SK-MEL-5 (cell line): ENCODE measurements around the gene CHN2. TPM values are rescaled to one million over a fixed set of nuclear protein-coding genes. Genes with fewer than 3 reads are reported as not detected.

ENCODE experiments used
- DNase-seq: peaks from one replicate; pipeline ENCODE4 v3.0.0-alpha.2; 2016; ENCODE audit warnings: low read depth, low spot score
- in situ Hi-C: cut with HindIII; loops from 2 replicates; pipeline ENCODE4 v1.10.0; 2016; ENCODE audit warnings: low sequenced_read_pairs, high pct_unique_total_duplicates, low pct_unique_long_range_greater_than_20kb
- total RNA-seq: library from RNA; depleted of rRNA; stranded (reverse); fragments of >200 nt; shearing (Covaris generic); gene quantifications from 2 replicates; pipeline ENCODE4 v1.2.3, GENCODE V29; 2014

Gene CHN2
- total RNA-seq, 1 experiment from 2014 or later, result 39.5 TPM

GRCh38 chr7:29375641-29376562, 181.3 kb downstream of the CHN2 start:
- peak; percentile 13 for DNase-seq
- in situ Hi-C loops, result no loop called here

GRCh38 chr7:29377718-29378117, 183.1 kb downstream of the CHN2 start:
- in situ Hi-C loops, result no loop called here
- no peak for DNase-seq

GRCh38 chr7:29379551-29379950, 185.0 kb downstream of the CHN2 start:
- in situ Hi-C loops, result no loop called here
- no peak for DNase-seq

GRCh38 chr7:29381206-29382094, 186.9 kb downstream of the CHN2 start:
- in situ Hi-C loops, result no loop called here
- no peak for DNase-seq

- in situ Hi-C loops, result no loop called here
- DNase-seq, result peak; percentile 13
These were observed 189.7 kb downstream of the CHN2 start for GRCh38 chr7:29384277-29384676.

GRCh38 chr7:29385214-29385814, 190.7 kb downstream of the CHN2 start:
- in situ Hi-C loops, result no loop called here
- DNase-seq, result no peak

- no peak for DNase-seq
- in situ Hi-C loops, result no loop called here
These were observed 191.7 kb downstream of the CHN2 start for GRCh38 chr7:29386196-29386765.

- in situ Hi-C loops, result no loop called here
- DNase-seq, result no peak
These were observed 196.7 kb downstream of the CHN2 start for GRCh38 chr7:29391262-29391661.

- in situ Hi-C loops, result no loop called here
- DNase-seq, result no peak
These were observed 199.7 kb downstream of the CHN2 start for GRCh38 chr7:29394321-29394720.

- in situ Hi-C loops, result no loop called here
- DNase-seq, result no peak
These were observed 202.0 kb downstream of the CHN2 start for GRCh38 chr7:29396563-29396962.

- no peak for DNase-seq
- in situ Hi-C loops, result no loop called here
These were observed 202.8 kb downstream of the CHN2 start for GRCh38 chr7:29397398-29397797.

GRCh38 chr7:29398011-29398410, 203.4 kb downstream of the CHN2 start:
- in situ Hi-C loops, result no loop called here

GRCh38 chr7:29400437-29400836, 205.9 kb downstream of the CHN2 start:
- no peak for DNase-seq
- in situ Hi-C loops, result loop anchor here (25.0 kb wide), 2 partner anchors 288 to 463 kb away; no protein-coding TSS in a partner anchor

More at GRCh38 chr7:29398011-29398410, 203.4 kb downstream of the CHN2 start:
- no peak for DNase-seq

- no peak for DNase-seq
- in situ Hi-C loops, result loop anchor here (25.0 kb wide), 2 partner anchors 289 to 464 kb away; no protein-coding TSS in a partner anchor
These were observed 207.2 kb downstream of the CHN2 start for GRCh38 chr7:29401769-29402168.

- in situ Hi-C loops, result loop anchor here (25.0 kb wide), 2 partner anchors 294 to 469 kb away; no protein-coding TSS in a partner anchor
- DNase-seq, result no peak
These were observed 211.3 kb downstream of the CHN2 start for GRCh38 chr7:29405891-29406290.

GRCh38 chr7:29406366-29406765, 211.8 kb downstream of the CHN2 start:
- no peak for DNase-seq
- in situ Hi-C loops, result loop anchor here (25.0 kb wide), 2 partner anchors 294 to 469 kb away; no protein-coding TSS in a partner anchor

GRCh38 chr7:29408841-29409243, 214.3 kb downstream of the CHN2 start:
- peak; percentile 92 for DNase-seq
- in situ Hi-C loops, result loop anchor here (25.0 kb wide), 2 partner anchors 297 to 472 kb away; no protein-coding TSS in a partner anchor
